ENCODE data around the gene RPS27L.

Gene RPS27L

GRCh38 chr15:63165166-63165859, 8.0 kb upstream of the RPS27L start:
- ChIA-PET CTCF (interaction anchor here (1.8 kb wide), 1 partner anchor 10 kb away, joined by 8 read pairs; no protein-coding TSS in a partner anchor), POLR2A (interaction anchor here (1.1 kb wide), 1 partner anchor 8 kb away, joined by 4 read pairs; the partner anchor contains the start of gene RPS27L)
- H3K4me3 ChIP-seq (ENCODE audit: low read depth, low read length), result no peak overlapping the region
- TF ChIP-seq, protein P1, sequence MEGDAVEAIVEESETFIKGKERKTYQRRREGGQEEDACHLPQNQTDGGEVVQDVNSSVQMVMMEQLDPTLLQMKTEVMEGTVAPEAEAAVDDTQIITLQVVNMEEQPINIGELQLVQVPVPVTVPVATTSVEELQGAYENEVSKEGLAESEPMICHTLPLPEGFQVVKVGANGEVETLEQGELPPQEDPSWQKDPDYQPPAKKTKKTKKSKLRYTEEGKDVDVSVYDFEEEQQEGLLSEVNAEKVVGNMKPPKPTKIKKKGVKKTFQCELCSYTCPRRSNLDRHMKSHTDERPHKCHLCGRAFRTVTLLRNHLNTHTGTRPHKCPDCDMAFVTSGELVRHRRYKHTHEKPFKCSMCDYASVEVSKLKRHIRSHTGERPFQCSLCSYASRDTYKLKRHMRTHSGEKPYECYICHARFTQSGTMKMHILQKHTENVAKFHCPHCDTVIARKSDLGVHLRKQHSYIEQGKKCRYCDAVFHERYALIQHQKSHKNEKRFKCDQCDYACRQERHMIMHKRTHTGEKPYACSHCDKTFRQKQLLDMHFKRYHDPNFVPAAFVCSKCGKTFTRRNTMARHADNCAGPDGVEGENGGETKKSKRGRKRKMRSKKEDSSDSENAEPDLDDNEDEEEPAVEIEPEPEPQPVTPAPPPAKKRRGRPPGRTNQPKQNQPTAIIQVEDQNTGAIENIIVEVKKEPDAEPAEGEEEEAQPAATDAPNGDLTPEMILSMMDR (IDR thresholded peaks at IDR 0.05; ENCODE audit: insufficient read depth, low read length, missing control alignments), result no peak
- no peak for DNase-seq (ENCODE audit: low read depth, low spot score)

DNA sequence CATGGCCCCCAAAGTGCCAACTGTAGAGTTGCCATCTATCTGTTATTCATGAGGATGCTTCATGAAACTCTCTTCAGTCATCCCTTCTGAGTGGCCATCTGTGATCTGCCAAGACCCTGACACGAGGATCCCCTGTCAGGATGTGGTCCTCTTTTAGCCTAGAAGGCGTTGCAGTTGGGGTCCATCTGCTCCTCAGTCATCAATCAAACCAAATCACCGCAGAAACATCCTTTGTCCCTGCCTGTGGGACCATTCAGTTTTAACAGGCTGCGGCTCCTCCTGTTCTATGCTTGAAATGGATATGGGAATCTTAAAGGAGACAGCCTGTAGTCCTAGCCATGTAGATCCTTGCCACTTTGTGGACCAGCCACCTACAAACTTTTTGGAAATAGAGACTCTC, 5.9 kb upstream of the RPS27L start:
- ChIA-PET CTCF (no interaction called here), POLR2A (no interaction called here)
- TF ChIP-seq, protein P1 (IDR thresholded peaks at IDR 0.05; ENCODE audit: insufficient read depth, low read length, missing control alignments), result no peak
- DNase-seq (ENCODE audit: low read depth, low spot score), result no peak
- H3K4me3 ChIP-seq (ENCODE audit: low read depth, low read length), result no peak overlapping the region

- ChIA-PET POLR2A (interaction anchor here (0.7 kb wide), 1 partner anchor 20 kb away, joined by 3 read pairs; no protein-coding TSS in a partner anchor), CTCF (no interaction called here)
- DNase-seq (ENCODE audit: low read depth, low spot score), result no peak
- TF ChIP-seq, protein P1 (IDR thresholded peaks at IDR 0.05; ENCODE audit: insufficient read depth, low read length, missing control alignments), result no peak
- no peak overlapping the region for H3K4me3 ChIP-seq (ENCODE audit: low read depth, low read length)
Observed at GRCh38 chr15:63160638-63161037, 3.4 kb upstream of the RPS27L start.

DNA sequence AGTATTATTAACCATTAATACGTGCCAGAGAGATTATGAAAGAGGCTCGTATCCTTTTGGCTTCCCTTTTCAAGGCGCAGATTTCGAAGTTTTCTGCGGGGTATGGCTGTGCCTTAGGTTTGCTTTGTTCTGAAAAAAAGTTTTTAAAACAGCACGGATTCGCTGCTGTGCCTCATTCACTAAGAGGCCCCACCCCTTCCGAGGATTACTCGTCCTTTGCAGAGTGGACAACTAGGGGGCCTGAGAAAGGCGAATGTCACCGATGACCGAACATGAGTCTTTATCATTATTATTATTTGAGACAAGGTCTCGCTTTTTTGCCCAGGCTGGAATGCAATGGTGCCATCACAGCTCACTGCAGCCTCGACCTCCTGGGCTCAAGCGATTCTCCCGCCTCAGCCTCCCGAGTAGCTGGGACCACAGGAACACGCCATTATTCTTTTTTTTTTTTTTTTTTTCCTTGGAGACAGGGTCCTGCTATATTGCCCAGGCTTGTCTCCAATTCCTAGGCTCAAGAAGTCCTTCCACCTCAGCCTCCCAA, 684 bp upstream of the RPS27L start:
- DNase-seq (ENCODE audit: low read depth, low spot score), result peak; percentile 31
- H3K4me3 ChIP-seq (ENCODE audit: low read depth, low read length), result peak overlapping the region; percentile 79
- TF ChIP-seq, protein P1 (IDR thresholded peaks at IDR 0.05; ENCODE audit: insufficient read depth, low read length, missing control alignments), result peak; percentile 11
- ChIA-PET CTCF (interaction anchor here (1.2 kb wide), 1 partner anchor 9 kb away, joined by 3 read pairs; no protein-coding TSS in a partner anchor), POLR2A (interaction anchor here (0.6 to 1.6 kb wide), 12 partner anchors 8 to 119 kb away, joined by 3 to 8 read pairs (median 4); partner anchors contain the start of genes APH1B and RAB8B)

- ChIA-PET POLR2A (interaction anchor here (0.6 to 1.6 kb wide), 13 partner anchors 9 to 119 kb away, joined by 3 to 8 read pairs (median 4); partner anchors contain the start of gene RAB8B), CTCF (interaction anchor here (1.2 kb wide), 1 partner anchor 10 kb away, joined by 3 read pairs; no protein-coding TSS in a partner anchor)
- DNase-seq (ENCODE audit: low read depth, low spot score), result no peak
- TF ChIP-seq, protein P1 (IDR thresholded peaks at IDR 0.05; ENCODE audit: insufficient read depth, low read length, missing control alignments), result no peak
- H3K4me3 ChIP-seq (ENCODE audit: low read depth, low read length), result peak overlapping the region; percentile 79
Observed at GRCh38 chr15:63156755-63157117, 541 bp downstream of the RPS27L start.

DNA sequence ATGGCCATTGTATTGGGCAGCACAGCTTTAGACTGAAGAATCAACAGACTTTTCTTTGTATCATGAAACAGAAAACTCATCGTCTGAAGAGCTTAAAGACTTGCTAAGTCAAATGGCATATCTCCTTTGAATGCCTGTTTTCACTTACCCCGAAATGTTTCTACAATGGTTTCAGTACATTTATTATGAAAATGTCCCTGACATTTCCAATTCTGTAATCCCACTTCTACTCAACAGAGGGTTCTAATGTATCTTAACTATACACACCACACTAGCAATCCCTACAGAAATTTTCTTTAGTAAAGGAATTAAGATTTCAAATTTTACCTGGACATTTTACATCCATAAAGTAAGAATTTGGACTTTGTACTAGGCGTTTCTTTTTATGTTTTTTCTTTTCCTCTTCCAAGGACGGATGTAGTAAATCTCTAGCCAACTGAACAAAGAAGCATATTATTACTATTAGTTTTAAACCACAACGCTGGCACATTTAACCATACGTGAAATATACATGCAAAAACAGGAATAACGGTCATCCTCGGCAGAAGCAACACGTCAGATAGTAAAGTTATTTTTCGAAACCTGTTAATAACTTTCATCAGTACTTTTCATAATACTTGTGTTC, 1.1 kb downstream of the RPS27L start:
- CTCF ChIA-PET, result interaction anchor here (1.2 kb wide), 1 partner anchor 10 kb away, joined by 3 read pairs; no protein-coding TSS in a partner anchor

More for the DNA sequence above, 1.1 kb downstream of the RPS27L start:
- no peak for DNase-seq (ENCODE audit: low read depth, low spot score)
- POLR2A ChIA-PET, result interaction anchor here (0.6 to 1.6 kb wide), 8 partner anchors 9 to 100 kb away, joined by 3 to 7 read pairs (median 4); partner anchors contain the start of gene RAB8B
- TF ChIP-seq, protein P1 (IDR thresholded peaks at IDR 0.05; ENCODE audit: insufficient read depth, low read length, missing control alignments), result no peak
- H3K4me3 ChIP-seq (ENCODE audit: low read depth, low read length), result peak overlapping the region; percentile 79
